ENCODE data around the gene SEMA6A.

DNA sequence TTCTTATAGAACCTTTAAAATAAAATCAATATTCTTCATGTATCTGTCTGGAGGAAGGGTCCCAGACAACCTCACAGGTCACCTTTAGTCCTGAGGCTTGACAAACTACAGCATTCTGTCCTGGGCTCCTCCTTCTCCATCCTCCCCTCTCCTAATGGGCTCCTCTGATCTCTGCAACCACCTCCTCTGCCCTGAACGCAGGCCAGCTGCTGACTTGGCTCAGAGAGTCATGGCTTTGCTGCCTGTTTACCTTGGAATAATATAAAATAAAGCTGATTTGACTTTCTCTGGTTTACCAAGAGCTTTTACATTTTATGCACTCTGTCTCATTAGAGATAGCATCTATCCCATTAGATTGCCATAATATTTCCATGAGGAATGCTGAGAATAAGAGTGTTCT, 159.4 kb downstream of the SEMA6A start:
- TF ChIP-seq, protein P1, sequence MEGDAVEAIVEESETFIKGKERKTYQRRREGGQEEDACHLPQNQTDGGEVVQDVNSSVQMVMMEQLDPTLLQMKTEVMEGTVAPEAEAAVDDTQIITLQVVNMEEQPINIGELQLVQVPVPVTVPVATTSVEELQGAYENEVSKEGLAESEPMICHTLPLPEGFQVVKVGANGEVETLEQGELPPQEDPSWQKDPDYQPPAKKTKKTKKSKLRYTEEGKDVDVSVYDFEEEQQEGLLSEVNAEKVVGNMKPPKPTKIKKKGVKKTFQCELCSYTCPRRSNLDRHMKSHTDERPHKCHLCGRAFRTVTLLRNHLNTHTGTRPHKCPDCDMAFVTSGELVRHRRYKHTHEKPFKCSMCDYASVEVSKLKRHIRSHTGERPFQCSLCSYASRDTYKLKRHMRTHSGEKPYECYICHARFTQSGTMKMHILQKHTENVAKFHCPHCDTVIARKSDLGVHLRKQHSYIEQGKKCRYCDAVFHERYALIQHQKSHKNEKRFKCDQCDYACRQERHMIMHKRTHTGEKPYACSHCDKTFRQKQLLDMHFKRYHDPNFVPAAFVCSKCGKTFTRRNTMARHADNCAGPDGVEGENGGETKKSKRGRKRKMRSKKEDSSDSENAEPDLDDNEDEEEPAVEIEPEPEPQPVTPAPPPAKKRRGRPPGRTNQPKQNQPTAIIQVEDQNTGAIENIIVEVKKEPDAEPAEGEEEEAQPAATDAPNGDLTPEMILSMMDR (IDR thresholded peaks at IDR 0.05 in 2 of 3, conservative IDR thresholded peaks at IDR 0.05 in 1 of 3; ENCODE audit: insufficient read depth in 2 of 3, low read depth in 1 of 3, low read length in 3 of 3) = no peak
- TF ChIP-seq YBX1 (IDR thresholded peaks at IDR 0.05) (no peak), SMAD2 (IDR thresholded peaks at IDR 0.05; ENCODE audit: low read depth, low read length) (no peak), HEY1 (CRISPR knock-in tag; IDR thresholded peaks at IDR 0.05; ENCODE audit: borderline replicate concordance) (no peak), SREBF2 (CRISPR knock-in tag; IDR thresholded peaks at IDR 0.05) (no peak), SRF (CRISPR knock-in tag; IDR thresholded peaks at IDR 0.05) (no peak), ZNF140 (CRISPR knock-in tag; IDR thresholded peaks at IDR 0.05) (no peak), POLR2A (conservative IDR thresholded peaks at IDR 0.05) (no peak), NBN (IDR thresholded peaks at IDR 0.05; ENCODE audit: low read depth) (no peak), HDAC2 (IDR thresholded peaks at IDR 0.05) (no peak), EZH2 (IDR thresholded peaks at IDR 0.05; ENCODE audit: borderline replicate concordance, low read depth, low read length) (no peak), ZNF444 (CRISPR knock-in tag; IDR thresholded peaks at IDR 0.05) (no peak), ZNF324 (CRISPR knock-in tag; IDR thresholded peaks at IDR 0.05) (no peak)
- TF ChIP-seq, protein P2, sequence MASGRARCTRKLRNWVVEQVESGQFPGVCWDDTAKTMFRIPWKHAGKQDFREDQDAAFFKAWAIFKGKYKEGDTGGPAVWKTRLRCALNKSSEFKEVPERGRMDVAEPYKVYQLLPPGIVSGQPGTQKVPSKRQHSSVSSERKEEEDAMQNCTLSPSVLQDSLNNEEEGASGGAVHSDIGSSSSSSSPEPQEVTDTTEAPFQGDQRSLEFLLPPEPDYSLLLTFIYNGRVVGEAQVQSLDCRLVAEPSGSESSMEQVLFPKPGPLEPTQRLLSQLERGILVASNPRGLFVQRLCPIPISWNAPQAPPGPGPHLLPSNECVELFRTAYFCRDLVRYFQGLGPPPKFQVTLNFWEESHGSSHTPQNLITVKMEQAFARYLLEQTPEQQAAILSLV (tag; IDR thresholded peaks at IDR 0.05) = no peak

Measured in K562 (cell line).